K562 (cell line): ENCODE data around the gene PDE6B. TPM values are rescaled to one million over a fixed set of nuclear protein-coding genes. Genes with fewer than 3 reads are reported as not detected.

Experiments
- HMGN3 ChIP-seq: IDR thresholded peaks from 2 replicates; pipeline ENCODE4 v1.6.1; 2011; ENCODE audit warnings: borderline replicate concordance, low read depth, mild to moderate bottlenecking, mixed read lengths, low read length; ENCODE audit not compliant: insufficient read length; ENCODE audit errors: extremely low read depth
- POLR2G ChIP-seq: fragments of 200-400 bp; formaldehyde crosslinking; IDR thresholded peaks from 2 replicates; pipeline ENCODE4 v1.6.1; 2017; ENCODE audit warnings: low read depth, mild to moderate bottlenecking, antibody characterized with exemption, low read length, moderate library complexity
- ZKSCAN1 ChIP-seq: fragments of 150-350 bp; IDR thresholded peaks from 2 replicates; pipeline ENCODE4 v1.6.1; 2016; ENCODE audit warnings: low read depth, low read length
- polyA plus RNA-seq, 8 experiments: library from polyadenylated mRNA; depleted of rRNA in 4 of 8; stranded (reverse) in 5 of 8; unstranded in 3 of 8; fragments of >200 nt; fragmentation: Nextera tagmentation in 2 of 8; fragmentation: Illumina TruSeq in 1 of 8; extraction: Ambion mirVana in 2 of 8; extraction: Trizol in 1 of 8; gene quantifications; 2 replicates each; pipeline versions ENCODE4 v1.2.1 to v1.2.3, GENCODE V29; 2011 to 2014; ENCODE audit warnings: inconsistent platforms in 1 of 8, missing spikeins in 1 of 8
- total RNA-seq, 7 experiments: library from RNA; depleted of rRNA in 6 of 7; stranded (reverse); fragments of >200 nt in 6 of 7; fragmentation: Illumina TruSeq in 2 of 7; extraction: Trizol in 2 of 7; gene quantifications; 2 replicates each; pipeline versions ENCODE4 v1.2.1 to v1.2.3, GENCODE V29; 2011 to 2021; ENCODE audit warnings: low replicate concordance in 1 of 7
- TF ChIP-seq, protein P1 (sequence below): fragments of 450-650 bp; IDR thresholded peaks from 2 replicates; pipeline ENCODE4 v1.6.1; 2016; ENCODE audit warnings: mild to moderate bottlenecking, moderate library complexity

PDE6B gene
- total and polyA plus RNA-seq, 9 of the 15 experiments (the other 6 are each of a cell fraction or from before 2014, with no cell fraction given), result 0.04 TPM; not detected in 8

DNA sequence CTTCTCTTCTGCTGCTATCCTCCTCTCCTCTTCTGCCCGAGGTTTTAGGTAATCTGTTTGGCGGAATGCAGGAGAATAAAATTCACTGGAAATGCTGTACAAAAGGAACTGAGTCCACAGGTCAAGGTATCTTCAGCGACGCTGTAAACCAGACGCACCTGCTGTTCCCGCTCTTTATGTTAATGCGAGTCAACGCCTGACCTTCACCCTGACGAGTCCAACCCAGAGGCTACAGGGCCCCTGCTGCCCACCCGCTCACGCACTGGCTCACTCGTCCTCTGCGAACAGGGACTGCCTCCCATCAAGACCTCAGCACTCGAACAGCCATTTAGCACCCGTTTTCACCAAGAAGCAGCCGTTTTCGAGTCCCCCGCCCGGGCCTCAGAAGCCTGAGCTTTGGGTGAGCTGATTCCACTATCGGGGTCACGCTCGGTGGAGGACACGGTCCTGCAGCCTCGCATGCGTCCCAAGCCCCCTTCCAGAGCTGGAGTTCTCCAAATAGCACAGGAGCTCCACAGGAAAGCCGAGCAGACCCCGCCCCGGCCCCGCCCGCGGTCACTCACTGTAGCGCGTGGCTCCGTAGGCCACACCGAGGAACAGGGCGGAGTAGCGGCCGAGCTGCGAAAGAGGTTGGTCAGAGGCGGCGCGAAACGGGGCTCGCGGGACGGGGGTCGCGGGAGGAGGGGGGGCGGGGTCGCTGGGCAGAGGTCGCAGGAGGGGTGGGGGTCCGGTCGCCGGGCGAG, 48.1 kb downstream of the PDE6B start (continued):
- TF ChIP-seq, protein P1, sequence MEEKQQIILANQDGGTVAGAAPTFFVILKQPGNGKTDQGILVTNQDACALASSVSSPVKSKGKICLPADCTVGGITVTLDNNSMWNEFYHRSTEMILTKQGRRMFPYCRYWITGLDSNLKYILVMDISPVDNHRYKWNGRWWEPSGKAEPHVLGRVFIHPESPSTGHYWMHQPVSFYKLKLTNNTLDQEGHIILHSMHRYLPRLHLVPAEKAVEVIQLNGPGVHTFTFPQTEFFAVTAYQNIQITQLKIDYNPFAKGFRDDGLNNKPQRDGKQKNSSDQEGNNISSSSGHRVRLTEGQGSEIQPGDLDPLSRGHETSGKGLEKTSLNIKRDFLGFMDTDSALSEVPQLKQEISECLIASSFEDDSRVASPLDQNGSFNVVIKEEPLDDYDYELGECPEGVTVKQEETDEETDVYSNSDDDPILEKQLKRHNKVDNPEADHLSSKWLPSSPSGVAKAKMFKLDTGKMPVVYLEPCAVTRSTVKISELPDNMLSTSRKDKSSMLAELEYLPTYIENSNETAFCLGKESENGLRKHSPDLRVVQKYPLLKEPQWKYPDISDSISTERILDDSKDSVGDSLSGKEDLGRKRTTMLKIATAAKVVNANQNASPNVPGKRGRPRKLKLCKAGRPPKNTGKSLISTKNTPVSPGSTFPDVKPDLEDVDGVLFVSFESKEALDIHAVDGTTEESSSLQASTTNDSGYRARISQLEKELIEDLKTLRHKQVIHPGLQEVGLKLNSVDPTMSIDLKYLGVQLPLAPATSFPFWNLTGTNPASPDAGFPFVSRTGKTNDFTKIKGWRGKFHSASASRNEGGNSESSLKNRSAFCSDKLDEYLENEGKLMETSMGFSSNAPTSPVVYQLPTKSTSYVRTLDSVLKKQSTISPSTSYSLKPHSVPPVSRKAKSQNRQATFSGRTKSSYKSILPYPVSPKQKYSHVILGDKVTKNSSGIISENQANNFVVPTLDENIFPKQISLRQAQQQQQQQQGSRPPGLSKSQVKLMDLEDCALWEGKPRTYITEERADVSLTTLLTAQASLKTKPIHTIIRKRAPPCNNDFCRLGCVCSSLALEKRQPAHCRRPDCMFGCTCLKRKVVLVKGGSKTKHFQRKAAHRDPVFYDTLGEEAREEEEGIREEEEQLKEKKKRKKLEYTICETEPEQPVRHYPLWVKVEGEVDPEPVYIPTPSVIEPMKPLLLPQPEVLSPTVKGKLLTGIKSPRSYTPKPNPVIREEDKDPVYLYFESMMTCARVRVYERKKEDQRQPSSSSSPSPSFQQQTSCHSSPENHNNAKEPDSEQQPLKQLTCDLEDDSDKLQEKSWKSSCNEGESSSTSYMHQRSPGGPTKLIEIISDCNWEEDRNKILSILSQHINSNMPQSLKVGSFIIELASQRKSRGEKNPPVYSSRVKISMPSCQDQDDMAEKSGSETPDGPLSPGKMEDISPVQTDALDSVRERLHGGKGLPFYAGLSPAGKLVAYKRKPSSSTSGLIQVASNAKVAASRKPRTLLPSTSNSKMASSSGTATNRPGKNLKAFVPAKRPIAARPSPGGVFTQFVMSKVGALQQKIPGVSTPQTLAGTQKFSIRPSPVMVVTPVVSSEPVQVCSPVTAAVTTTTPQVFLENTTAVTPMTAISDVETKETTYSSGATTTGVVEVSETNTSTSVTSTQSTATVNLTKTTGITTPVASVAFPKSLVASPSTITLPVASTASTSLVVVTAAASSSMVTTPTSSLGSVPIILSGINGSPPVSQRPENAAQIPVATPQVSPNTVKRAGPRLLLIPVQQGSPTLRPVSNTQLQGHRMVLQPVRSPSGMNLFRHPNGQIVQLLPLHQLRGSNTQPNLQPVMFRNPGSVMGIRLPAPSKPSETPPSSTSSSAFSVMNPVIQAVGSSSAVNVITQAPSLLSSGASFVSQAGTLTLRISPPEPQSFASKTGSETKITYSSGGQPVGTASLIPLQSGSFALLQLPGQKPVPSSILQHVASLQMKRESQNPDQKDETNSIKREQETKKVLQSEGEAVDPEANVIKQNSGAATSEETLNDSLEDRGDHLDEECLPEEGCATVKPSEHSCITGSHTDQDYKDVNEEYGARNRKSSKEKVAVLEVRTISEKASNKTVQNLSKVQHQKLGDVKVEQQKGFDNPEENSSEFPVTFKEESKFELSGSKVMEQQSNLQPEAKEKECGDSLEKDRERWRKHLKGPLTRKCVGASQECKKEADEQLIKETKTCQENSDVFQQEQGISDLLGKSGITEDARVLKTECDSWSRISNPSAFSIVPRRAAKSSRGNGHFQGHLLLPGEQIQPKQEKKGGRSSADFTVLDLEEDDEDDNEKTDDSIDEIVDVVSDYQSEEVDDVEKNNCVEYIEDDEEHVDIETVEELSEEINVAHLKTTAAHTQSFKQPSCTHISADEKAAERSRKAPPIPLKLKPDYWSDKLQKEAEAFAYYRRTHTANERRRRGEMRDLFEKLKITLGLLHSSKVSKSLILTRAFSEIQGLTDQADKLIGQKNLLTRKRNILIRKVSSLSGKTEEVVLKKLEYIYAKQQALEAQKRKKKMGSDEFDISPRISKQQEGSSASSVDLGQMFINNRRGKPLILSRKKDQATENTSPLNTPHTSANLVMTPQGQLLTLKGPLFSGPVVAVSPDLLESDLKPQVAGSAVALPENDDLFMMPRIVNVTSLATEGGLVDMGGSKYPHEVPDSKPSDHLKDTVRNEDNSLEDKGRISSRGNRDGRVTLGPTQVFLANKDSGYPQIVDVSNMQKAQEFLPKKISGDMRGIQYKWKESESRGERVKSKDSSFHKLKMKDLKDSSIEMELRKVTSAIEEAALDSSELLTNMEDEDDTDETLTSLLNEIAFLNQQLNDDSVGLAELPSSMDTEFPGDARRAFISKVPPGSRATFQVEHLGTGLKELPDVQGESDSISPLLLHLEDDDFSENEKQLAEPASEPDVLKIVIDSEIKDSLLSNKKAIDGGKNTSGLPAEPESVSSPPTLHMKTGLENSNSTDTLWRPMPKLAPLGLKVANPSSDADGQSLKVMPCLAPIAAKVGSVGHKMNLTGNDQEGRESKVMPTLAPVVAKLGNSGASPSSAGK, result peak; percentile 73
- TF ChIP-seq POLR2G (peak; percentile 58), ZKSCAN1 (no peak), HMGN3 (peak; percentile 33)
